ENCODE data around the gene TTC28. TPM values are rescaled to one million over a fixed set of nuclear protein-coding genes. Genes with fewer than 3 reads are reported as not detected.

Gene TTC28
- total RNA-seq, 2 donors from 2014 or later = 29.2 to 74.6 TPM

DNA sequence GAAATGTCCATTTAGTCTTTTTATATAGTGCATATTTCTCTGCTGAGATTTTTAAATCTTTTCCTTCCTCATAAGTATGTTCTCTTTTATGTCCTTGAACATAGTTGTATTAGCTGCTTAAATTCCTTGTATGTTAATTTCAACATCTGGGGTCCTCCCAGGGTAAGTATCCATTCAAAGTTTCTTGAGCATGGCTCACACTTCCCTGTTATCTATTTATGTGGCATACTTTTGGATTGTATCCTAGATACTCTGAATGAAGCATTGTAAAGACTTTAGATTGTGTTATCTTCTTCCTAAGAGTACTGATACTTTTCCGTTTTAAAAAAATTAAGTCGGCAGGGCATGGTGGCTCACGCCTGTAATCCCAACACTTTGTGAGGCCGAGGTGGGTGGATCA lies 732.2 kb downstream of the TTC28 start:
- H3K4me1 ChIP-seq (replicated peaks) = no peaks in the 10 kb centered on the region
- intact Hi-C loops (cut with DNase I) = no loop called here
- H3K27ac ChIP-seq = no peak overlapping the region
- H3K9me3 ChIP-seq = no peaks in the 10 kb centered on the region
- H3K27me3 ChIP-seq (replicated peaks; ENCODE audit: insufficient read depth) = no peaks in the 10 kb centered on the region
- H3K36me3 ChIP-seq = no peaks in the 10 kb centered on the region
- DNase-seq (ENCODE audit: low spot score) = no peak
- TF ChIP-seq CTCF (IDR thresholded peaks at IDR 0.05) (no peak), POLR2AphosphoS5 (IDR thresholded peaks at IDR 0.05) (no peak), POLR2A (IDR thresholded peaks at IDR 0.05) (no peak)
- 96% methylated on average over 4 of the region's 4 CpGs for WGBS
- no peak overlapping the region for H3K4me3 ChIP-seq

- Histone ChIP-seq H3K27ac (no peak overlapping the region), H3K27me3 (replicated peaks; ENCODE audit: insufficient read depth) (no peaks in the 10 kb centered on the region), H3K4me3 (no peak overlapping the region), H3K9me3 (no peaks in the 10 kb centered on the region), H3K4me1 (replicated peaks) (no peaks in the 10 kb centered on the region), H3K36me3 (no peaks in the 10 kb centered on the region)
- DNase-seq (ENCODE audit: low spot score) = no peak
- intact Hi-C loops (cut with DNase I) = no loop called here
- TF ChIP-seq POLR2A (IDR thresholded peaks at IDR 0.05) (no peak), CTCF (IDR thresholded peaks at IDR 0.05) (no peak), POLR2AphosphoS5 (IDR thresholded peaks at IDR 0.05) (no peak)
These were observed 738.5 kb downstream of the TTC28 start for GRCh38 chr22:27941143-27941542.

DNA sequence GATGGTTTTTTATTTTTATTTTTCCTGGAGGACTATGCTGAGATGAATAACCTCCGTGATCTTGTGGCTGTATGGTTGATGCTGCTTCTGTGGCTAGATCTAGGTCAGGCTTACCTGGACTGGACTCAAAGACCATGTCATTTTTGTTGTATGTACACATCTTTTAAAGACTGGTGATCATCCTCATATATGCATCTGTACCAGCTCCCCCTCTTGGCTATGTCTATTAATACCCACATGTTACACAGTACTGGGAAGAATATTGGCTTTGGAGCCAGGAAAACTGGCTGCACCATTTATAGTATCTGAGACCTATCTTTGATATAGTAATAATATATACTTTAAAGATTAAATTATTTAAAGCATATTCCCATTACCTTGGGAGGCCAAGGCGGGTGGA lies 742.2 kb downstream of the TTC28 start:
- H3K36me3 ChIP-seq = no peaks in the 10 kb centered on the region
- H3K4me1 ChIP-seq (replicated peaks) = no peaks in the 10 kb centered on the region
- no peaks in the 10 kb centered on the region for H3K9me3 ChIP-seq
- no peak for DNase-seq (ENCODE audit: low spot score)
- no peaks in the 10 kb centered on the region for H3K27me3 ChIP-seq (replicated peaks; ENCODE audit: insufficient read depth)
- TF ChIP-seq POLR2A (IDR thresholded peaks at IDR 0.05) = no peak
- no peak for TF ChIP-seq CTCF (IDR thresholded peaks at IDR 0.05)
- no peak for TF ChIP-seq POLR2AphosphoS5 (IDR thresholded peaks at IDR 0.05)
- intact Hi-C loops (cut with DNase I) = no loop called here
- no peak overlapping the region for H3K4me3 ChIP-seq
- 97% methylated on average over 2 of the region's 2 CpGs for WGBS
- H3K27ac ChIP-seq = no peak overlapping the region

DNA sequence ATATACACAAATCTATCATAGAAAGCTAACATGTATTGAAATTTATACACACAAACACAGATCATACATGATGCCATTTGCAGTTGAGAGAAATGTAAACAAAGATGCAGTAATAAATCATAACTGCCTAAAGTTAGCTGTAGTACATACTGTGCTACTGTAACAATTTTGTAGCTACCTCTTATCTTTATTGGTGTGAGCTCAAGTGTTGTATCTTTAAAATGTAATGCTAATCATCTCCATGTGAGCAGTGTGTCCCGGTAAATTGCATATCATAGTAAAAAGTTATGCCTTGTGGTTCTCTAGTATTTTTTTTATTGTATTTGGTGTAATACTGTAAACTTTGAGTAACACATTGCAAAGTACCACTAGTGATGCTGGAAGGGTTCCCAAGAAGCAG lies 743.7 kb downstream of the TTC28 start:
- no peak for DNase-seq (ENCODE audit: low spot score)
- 33% methylated on average over 1 of the region's 1 CpG for WGBS
- Histone ChIP-seq H3K36me3 (no peaks in the 10 kb centered on the region), H3K4me1 (replicated peaks) (no peaks in the 10 kb centered on the region), H3K4me3 (no peak overlapping the region), H3K9me3 (no peaks in the 10 kb centered on the region), H3K27me3 (replicated peaks; ENCODE audit: insufficient read depth) (no peaks in the 10 kb centered on the region), H3K27ac (no peak overlapping the region)
- TF ChIP-seq CTCF (IDR thresholded peaks at IDR 0.05) = no peak
- no peak for TF ChIP-seq POLR2AphosphoS5 (IDR thresholded peaks at IDR 0.05)
- TF ChIP-seq POLR2A (IDR thresholded peaks at IDR 0.05) = no peak
- intact Hi-C loops (cut with DNase I) = no loop called here

DNA sequence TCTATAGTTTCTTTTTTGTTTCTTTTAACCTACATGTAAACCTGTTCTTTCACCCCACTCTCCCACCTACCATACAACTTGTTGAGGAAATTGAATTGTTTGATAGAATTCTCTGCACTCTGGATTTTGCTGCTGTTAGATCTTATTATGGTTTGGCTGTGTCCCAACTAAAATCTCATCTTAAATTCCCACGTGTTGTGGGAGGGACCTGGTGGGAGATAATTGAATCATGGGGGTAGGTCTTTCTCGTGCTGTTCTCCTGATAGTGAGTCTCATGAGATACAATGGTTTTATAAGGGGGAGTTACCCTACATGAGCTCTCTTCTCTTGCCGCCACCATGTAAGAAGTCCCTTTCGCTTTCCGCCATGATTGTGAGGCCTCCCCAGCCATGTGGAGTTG lies 745.6 kb downstream of the TTC28 start:
- Histone ChIP-seq H3K9me3 (no peaks in the 10 kb centered on the region), H3K36me3 (no peaks in the 10 kb centered on the region), H3K27me3 (replicated peaks; ENCODE audit: insufficient read depth) (no peaks in the 10 kb centered on the region), H3K4me1 (replicated peaks) (no peaks in the 10 kb centered on the region), H3K27ac (no peak overlapping the region), H3K4me3 (no peak overlapping the region)
- 93% methylated on average over 5 of the region's 5 CpGs for WGBS
- DNase-seq (ENCODE audit: low spot score) = no peak
- TF ChIP-seq POLR2AphosphoS5 (IDR thresholded peaks at IDR 0.05) (no peak), POLR2A (IDR thresholded peaks at IDR 0.05) (no peak), CTCF (IDR thresholded peaks at IDR 0.05) (no peak)
- intact Hi-C loops (cut with DNase I) = no loop called here
